Globus pallidus (tissue), 1 donor: ENCODE results near the gene GRIN1.

Experiments used
- DNase-seq: peaks from one replicate; pipeline ENCODE4 v3.0.0-alpha.2; 2015; ENCODE audit warnings: low spot score

The GRIN1 gene

GRCh38 chr9:137165250-137165836 lies 26.4 kb downstream of the GRIN1 start:
- DNase-seq: no peak

GRCh38 chr9:137166380-137167229 lies 27.7 kb downstream of the GRIN1 start:
- no peak for DNase-seq

DNA sequence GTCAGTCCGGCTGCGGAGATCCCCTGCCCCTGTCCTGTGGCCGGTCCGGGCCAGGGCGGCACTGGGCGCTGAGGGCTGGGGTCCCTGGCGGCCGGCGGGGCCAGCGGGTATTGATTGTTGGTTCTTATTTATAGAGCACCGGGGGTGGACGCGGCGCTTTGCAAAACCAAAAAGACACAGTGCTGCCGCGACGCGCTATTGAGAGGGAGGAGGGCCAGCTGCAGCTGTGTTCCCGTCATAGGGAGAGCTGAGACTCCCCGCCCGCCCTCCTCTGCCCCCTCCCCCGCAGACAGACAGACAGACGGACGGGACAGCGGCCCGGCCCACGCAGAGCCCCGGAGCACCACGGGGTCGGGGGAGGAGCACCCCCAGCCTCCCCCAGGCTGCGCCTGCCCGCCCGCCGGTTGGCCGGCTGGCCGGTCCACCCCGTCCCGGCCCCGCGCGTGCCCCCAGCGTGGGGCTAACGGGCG lies 28.4 kb downstream of the GRIN1 start:
- DNase-seq: no peak

DNA sequence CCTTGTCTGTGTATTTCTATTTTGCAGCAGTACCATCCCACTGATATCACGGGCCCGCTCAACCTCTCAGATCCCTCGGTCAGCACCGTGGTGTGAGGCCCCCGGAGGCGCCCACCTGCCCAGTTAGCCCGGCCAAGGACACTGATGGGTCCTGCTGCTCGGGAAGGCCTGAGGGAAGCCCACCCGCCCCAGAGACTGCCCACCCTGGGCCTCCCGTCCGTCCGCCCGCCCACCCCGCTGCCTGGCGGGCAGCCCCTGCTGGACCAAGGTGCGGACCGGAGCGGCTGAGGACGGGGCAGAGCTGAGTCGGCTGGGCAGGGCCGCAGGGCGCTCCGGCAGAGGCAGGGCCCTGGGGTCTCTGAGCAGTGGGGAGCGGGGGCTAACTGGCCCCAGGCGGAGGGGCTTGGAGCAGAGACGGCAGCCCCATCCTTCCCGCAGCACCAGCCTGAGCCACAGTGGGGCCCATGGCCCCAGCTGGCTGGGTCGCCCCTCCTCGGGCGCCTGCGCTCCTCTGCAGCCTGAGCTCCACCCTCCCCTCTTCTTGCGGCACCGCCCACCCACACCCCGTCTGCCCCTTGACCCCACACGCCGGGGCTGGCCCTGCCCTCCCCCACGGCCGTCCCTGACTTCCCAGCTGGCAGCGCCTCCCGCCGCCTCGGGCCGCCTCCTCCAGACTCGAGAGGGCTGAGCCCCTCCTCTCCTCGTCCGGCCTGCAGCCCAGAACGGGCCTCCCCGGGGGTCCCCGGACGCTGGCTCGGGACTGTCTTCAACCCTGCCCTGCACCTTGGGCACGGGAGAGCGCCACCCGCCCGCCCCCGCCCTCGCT lies 29.0 kb downstream of the GRIN1 start:
- DNase-seq: no peak

GRCh38 chr9:137168573-137168903 lies 29.6 kb downstream of the GRIN1 start:
- DNase-seq: no peak

- DNase-seq: no peak
Measured at GRCh38 chr9:137168904-137169856, 30.2 kb downstream of the GRIN1 start.

- no peak for DNase-seq
Measured at GRCh38 chr9:137169896-137170358, 31.0 kb downstream of the GRIN1 start, which contains the start of gene LRRC26. LRRC26 (minus strand) TSS chr9:137170051; CDS start chr9:137169943, 108 bp downstream.

GRCh38 chr9:137170486-137171148 lies 31.7 kb downstream of the GRIN1 start:
- no peak for DNase-seq

- DNase-seq: no peak
Measured at GRCh38 chr9:137171149-137171900, 32.4 kb downstream of the GRIN1 start.

DNA sequence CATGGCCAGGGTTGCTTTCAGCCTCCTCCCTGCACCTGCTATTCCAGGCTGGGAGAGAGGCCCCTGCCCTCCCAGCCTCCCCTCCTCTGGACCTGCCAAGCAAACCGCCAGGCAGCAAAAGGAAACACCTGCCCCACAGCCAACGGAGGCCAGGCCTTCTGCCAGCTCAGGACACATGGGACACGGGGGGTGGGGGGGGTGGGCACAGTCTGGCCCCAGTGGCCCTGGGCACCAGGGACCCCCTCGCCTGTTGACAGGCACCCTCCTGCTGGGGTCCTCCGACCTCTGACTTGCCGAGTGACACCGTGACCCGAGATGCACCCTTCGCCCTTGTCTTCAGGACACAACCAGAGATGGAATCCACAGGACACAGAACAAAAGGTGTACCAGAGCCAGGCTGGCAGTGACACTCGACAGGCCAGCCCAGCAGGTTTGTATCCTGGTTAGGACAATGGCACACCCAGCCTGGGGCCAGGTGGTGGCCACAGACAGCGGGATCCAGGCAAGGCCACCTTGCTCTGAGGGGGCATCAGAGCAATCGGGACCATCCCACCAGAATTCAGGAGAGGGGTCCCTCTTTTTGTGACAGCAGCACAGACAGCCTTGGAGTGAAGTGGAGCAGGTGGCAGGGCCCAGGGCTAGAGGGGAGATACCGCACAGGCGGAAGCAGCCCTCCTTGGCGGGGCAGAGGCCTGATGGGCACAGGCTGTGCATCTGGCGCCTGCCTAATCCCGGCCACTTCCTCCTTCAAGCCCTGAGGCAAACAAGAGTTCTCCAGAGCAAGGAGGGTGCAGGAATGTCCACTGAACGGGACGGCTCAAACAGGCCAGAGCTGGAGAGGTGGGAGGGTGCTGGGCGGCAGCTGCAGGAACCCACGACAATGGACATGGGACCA lies 34.2 kb downstream of the GRIN1 start:
- no peak for DNase-seq

DNA sequence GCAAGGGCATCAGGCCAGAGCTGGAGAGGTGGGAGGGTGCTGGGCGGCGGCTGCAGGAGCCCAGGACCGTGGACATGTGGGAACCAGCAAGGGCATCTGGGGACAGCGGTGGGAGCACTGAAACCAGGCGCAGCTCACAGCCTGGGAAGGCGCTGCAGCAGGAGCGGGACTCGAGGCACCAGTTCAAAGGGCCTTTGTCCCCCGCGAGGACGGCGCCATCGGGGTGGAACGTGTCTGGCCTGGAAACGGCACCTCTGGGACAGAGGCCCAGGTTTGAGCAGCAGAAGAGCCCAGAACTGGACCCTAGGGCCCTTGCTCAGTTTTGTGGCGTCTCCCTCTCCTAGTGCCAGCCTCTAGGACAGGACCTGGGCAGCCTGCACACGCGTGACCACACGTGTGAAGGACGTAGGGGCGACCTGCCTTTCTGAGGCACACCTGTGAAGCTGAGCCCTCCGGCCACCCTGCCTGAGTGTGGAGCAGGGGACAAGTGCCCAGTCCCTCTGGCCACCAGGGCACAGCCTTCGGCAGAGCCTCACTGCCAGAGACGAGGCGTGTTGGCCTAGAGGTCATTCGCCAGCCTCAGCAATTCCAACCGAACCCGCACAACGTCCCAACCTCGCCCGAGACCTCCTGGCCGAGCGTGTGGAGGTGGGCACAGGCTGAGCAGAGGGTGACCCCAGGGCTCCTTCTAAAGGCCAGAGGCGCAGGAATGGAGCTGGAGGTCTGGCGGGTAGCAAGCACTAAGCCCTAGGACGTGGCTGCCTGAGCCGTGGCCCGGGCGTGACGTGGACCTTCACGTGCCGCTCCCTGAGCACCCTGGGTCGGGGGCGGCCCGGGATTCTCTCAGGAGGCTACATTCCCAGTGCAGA lies 35.1 kb downstream of the GRIN1 start:
- no peak for DNase-seq

- DNase-seq: no peak
Measured at GRCh38 chr9:137174722-137175293, 35.9 kb downstream of the GRIN1 start.

- DNase-seq: no peak
Measured at GRCh38 chr9:137175345-137175961, 36.5 kb downstream of the GRIN1 start.

- no peak for DNase-seq
Measured at GRCh38 chr9:137176302-137177182, 37.6 kb downstream of the GRIN1 start.

DNA sequence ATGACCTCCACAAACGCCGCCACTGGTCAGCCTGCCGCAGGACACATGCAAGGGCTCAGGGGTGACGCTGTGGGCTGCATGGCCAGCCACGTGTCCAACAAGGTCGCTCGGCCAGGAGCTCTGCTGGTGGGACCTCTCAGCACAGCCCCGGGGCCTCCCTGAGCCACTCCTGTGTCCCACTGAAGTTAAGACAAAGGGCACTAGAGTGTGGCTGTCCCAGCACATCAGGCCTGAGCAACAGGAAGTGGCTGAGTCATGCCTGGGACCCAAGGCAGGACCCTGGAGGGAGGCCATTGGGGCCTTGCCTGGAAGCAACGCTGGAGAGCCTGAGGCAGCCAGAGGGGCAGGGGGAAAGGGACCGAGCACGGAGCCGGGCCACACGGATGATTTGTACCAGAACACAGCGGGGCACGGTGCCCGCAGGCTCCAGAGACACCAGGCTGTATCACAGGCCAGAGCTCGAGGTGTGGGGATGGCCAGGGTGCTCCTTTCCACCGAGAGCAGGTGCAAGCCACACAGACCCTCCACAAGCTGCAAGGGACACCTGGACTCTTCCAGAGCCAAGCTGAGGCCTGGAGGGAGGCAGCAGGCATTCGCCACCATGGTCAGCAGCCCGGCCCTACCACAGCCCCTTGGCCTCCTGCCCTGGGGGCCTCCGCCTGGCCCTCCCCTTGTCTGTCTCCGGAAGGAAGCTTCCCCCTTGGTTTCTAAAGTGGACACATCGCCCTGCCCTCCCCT lies 39.4 kb downstream of the GRIN1 start:
- no peak for DNase-seq
